ENCODE measurements around the gene CYYR1.
"Not testable (repeated sequence)": the region's sequence is repeated elsewhere in the genome, so short reads cannot be mapped to it uniquely, and the experiment has no call there.

CYYR1 gene

DNA sequence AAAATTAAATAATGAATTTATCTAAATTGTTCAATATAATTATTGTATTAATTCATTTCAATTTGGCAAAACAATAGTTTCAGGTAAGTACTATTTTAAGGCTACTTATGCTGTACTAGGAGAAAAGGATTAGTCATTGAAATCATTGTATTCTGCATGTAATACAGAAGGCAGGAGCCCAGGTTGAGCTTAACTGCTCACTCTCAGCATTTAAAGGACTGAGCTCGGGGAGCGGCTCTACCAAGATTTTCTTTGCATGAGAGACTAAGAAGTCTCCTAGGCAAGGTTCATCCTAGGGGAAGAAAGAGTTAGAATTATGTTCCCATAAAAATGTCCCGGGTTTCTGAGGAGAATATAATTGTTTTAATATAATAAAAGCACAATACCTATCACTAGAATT, 112.5 kb downstream of the CYYR1 start:
- no peak for DNase-seq (ENCODE audit: low read depth)
- H3K4me3 ChIP-seq (ENCODE audit: low read depth, low read length) = no peak overlapping the region
- TF ChIP-seq, protein P1, sequence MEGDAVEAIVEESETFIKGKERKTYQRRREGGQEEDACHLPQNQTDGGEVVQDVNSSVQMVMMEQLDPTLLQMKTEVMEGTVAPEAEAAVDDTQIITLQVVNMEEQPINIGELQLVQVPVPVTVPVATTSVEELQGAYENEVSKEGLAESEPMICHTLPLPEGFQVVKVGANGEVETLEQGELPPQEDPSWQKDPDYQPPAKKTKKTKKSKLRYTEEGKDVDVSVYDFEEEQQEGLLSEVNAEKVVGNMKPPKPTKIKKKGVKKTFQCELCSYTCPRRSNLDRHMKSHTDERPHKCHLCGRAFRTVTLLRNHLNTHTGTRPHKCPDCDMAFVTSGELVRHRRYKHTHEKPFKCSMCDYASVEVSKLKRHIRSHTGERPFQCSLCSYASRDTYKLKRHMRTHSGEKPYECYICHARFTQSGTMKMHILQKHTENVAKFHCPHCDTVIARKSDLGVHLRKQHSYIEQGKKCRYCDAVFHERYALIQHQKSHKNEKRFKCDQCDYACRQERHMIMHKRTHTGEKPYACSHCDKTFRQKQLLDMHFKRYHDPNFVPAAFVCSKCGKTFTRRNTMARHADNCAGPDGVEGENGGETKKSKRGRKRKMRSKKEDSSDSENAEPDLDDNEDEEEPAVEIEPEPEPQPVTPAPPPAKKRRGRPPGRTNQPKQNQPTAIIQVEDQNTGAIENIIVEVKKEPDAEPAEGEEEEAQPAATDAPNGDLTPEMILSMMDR (IDR thresholded peaks at IDR 0.05; ENCODE audit: insufficient read depth, low read depth, low read length, missing control alignments) = no peak

DNA sequence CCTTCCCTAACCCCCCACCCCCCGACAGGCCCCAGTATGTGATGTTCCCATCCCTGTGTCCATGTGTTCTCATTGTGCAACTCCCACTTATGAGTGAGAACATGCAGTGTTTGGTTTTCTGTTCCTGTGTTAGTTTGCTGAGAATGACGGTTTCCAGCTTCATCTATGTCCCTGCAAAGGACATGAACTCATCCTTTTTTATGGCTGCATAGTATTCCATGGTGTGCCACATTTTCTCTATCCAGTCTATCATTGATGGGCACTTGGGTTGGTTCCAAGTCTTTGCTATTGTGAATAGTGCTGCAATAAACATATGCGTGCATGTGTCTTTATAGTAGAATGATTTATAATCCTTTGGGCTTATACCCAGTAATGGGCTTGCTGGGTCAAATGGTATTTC, 114.2 kb downstream of the CYYR1 start:
- DNase-seq (ENCODE audit: low read depth); H3K4me3 ChIP-seq (ENCODE audit: low read depth, low read length): not testable (repeated sequence)

DNA sequence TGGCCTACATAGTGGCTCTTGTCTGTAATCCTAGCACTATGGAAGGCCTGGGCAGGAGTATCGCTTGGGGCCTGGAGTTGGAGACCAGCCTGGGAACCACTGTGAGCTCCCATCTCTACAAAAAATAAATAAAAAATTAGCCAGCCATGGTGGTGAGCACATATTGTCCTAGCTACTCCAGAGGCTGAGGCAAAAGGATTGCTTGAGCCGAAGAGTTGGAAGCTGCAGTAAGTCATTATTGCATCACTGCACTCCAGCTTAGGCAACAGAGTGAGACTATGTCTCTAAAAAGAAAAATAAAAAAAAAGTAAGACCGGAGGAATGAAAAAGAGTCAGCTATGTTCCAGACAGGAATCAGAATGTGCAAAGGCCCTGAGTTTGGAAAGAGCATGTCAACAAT, 115.3 kb downstream of the CYYR1 start:
- no peak for DNase-seq (ENCODE audit: low read depth)
- TF ChIP-seq, protein P1 (IDR thresholded peaks at IDR 0.05; ENCODE audit: insufficient read depth, low read depth, low read length, missing control alignments) = no peak
- no peak overlapping the region for H3K4me3 ChIP-seq (ENCODE audit: low read depth, low read length)

DNA sequence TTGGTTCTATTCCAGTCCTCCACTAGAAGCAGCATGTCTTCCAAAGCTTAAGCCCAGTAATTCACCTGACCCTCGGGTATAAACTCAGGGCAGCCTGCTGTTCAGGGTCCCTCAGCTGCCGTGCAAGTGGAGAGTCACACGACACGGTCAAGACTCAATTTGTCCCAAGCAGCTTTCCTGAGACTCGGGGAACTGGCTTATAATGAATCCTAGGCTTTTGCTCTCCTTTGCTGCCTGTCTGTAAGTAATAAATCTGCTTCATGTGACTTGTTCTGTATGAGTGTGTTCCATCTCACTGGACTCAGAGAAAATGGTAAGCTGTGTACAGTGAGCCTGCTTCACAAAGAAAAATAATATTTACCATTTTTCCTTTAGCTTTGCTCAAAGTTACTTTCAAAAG, 119.8 kb downstream of the CYYR1 start:
- DNase-seq (ENCODE audit: low read depth) = no peak
- TF ChIP-seq, protein P1 (IDR thresholded peaks at IDR 0.05; ENCODE audit: insufficient read depth, low read depth, low read length, missing control alignments) = no peak
- no peak overlapping the region for H3K4me3 ChIP-seq (ENCODE audit: low read depth, low read length)

DNA sequence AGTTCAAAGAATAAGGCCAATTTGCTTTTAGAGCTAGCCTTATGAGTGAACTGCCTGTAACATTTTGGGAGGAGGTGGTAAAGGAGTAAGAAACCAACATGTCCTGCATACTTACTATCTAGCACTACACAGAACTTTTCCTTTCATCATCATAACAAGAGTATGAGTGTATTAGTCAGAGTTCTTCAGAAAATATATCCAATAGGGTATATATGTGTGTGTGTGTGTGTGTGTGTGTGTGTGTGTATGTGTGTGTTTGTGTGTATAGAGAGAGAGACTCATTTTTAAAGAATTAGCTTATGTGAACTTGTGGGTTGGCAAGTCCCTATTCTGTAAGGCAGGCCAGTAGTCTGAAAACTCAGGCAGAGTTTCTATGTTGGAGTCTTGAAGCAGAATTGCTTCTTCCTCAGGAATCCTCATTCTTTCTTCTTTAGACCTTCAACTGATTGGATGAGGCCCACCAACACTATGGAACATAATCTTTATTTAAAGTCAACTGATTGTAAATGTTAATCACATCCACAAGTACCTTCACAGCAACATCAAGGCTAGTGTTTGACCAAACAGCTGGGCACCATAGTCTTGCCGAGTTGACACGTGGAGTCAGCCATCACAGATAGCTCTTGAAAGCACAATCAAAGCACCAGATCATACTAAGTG, 121.9 kb downstream of the CYYR1 start:
- no peak for DNase-seq (ENCODE audit: low read depth)
- no peak overlapping the region for H3K4me3 ChIP-seq (ENCODE audit: low read depth, low read length)
- TF ChIP-seq, protein P1 (IDR thresholded peaks at IDR 0.05; ENCODE audit: insufficient read depth, low read depth, low read length, missing control alignments) = no peak

DNA sequence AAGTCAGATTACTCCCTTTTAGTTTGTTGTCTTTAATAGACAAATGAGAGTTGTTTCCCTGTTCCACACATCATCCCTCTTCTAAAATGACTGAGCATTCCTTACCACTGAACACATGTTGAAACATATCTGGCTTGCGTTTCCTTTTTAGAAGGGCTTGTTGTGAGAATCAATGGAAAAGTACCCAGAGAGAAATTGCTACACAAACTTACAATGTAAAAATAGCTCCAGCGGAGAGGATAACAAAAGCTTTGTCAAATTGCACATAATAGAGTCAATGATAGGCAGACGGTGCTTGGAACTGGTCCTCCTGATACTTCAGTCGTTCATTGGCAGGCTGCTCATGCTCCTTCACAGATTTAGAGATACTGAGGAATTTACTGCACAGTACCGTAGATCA, 123.9 kb downstream of the CYYR1 start:
- DNase-seq (ENCODE audit: low read depth) = no peak
- no peak overlapping the region for H3K4me3 ChIP-seq (ENCODE audit: low read depth, low read length)
- TF ChIP-seq, protein P1 (IDR thresholded peaks at IDR 0.05; ENCODE audit: insufficient read depth, low read depth, low read length, missing control alignments) = no peak

DNA sequence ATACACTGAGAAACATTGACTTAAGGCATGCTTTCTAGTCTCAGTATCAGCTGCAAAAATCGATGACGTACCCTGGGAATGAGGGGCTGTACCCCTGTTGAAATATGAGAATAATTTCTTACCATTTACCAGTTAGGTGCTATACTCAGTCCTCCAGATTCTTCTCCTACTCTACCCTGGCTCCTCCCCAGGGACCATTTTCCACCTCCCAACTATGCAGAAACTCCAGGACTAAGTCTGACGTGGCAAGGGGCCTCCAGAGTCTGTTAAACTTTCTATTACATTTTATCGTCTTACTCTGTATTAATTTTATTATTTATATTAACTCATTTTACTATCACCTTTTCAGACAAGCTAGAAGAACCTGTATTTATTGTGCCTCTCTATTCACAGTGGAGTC, 124.3 kb downstream of the CYYR1 start:
- no peak for DNase-seq (ENCODE audit: low read depth)
- H3K4me3 ChIP-seq (ENCODE audit: low read depth, low read length) = no peak overlapping the region
- TF ChIP-seq, protein P1 (IDR thresholded peaks at IDR 0.05; ENCODE audit: insufficient read depth, low read depth, low read length, missing control alignments) = no peak

Data from GM12865 (cell line).